Bone marrow (tissue), 2 donors: ENCODE data around the gene GSTM1.
"Not testable (repeated sequence)": the region's sequence is repeated elsewhere in the genome, so short reads cannot be mapped to it uniquely, and the experiment has no call there.

ENCODE experiments used
- DNase-seq, 2 donors: peaks; one replicate each; lab custom pipeline; 2025; lab: John Stamatoyannopoulos, UW

GSTM1 gene

GRCh38 chr1:109697066-109697465, 9.4 kb downstream of the GSTM1 start:
- DNase-seq: no peak

- DNase-seq: not testable (repeated sequence)
Measured at GRCh38 chr1:109697861-109698260, 10.2 kb downstream of the GSTM1 start.

GRCh38 chr1:109702940-109703339, 15.3 kb downstream of the GSTM1 start:
- DNase-seq: not testable (repeated sequence)

GRCh38 chr1:109704173-109704572, 16.6 kb downstream of the GSTM1 start:
- no peak for DNase-seq

GRCh38 chr1:109705411-109705810, 17.8 kb downstream of the GSTM1 start:
- no peak for DNase-seq

- DNase-seq: not testable (repeated sequence)
Measured at GRCh38 chr1:109708949-109709348, 21.3 kb downstream of the GSTM1 start.

GRCh38 chr1:109709822-109710221, 22.2 kb downstream of the GSTM1 start:
- DNase-seq: not testable (repeated sequence)

- DNase-seq: peak in 1 of 2 donors; percentile 53
Measured at GRCh38 chr1:109711593-109712320, 24.1 kb downstream of the GSTM1 start, which contains the start of gene GSTM5. Gene GSTM5, plus strand, starts transcription at chr1:109712251. Its CDS starts 62 bp downstream, at chr1:109712313.

- DNase-seq: no peak
Measured at GRCh38 chr1:109712321-109712864, 24.8 kb downstream of the GSTM1 start.

- DNase-seq: no peak
Measured at GRCh38 chr1:109713636-109714035, 26.0 kb downstream of the GSTM1 start.

- DNase-seq: no peak
Measured at GRCh38 chr1:109714661-109715372, 27.2 kb downstream of the GSTM1 start.

- DNase-seq: no peak
Measured at GRCh38 chr1:109716121-109716520, 28.5 kb downstream of the GSTM1 start.

GRCh38 chr1:109716570-109717090, 29.0 kb downstream of the GSTM1 start:
- no peak for DNase-seq

GRCh38 chr1:109717729-109718128, 30.1 kb downstream of the GSTM1 start:
- no peak for DNase-seq

- DNase-seq: no peak
Measured at GRCh38 chr1:109718495-109718894, 30.9 kb downstream of the GSTM1 start.

- no peak for DNase-seq
Measured at GRCh38 chr1:109719337-109719837, 31.8 kb downstream of the GSTM1 start.

GRCh38 chr1:109721042-109721441, 33.4 kb downstream of the GSTM1 start:
- DNase-seq: no peak

- no peak for DNase-seq
Measured at GRCh38 chr1:109721971-109722370, 34.4 kb downstream of the GSTM1 start.

- no peak for DNase-seq
Measured at GRCh38 chr1:109722908-109723691, 35.5 kb downstream of the GSTM1 start.

- no peak for DNase-seq
Measured at GRCh38 chr1:109724933-109725332, 37.3 kb downstream of the GSTM1 start.

GRCh38 chr1:109725510-109725909, 37.9 kb downstream of the GSTM1 start:
- DNase-seq: no peak

GRCh38 chr1:109726007-109726406, 38.4 kb downstream of the GSTM1 start:
- DNase-seq: no peak
